ENCODE measurements around the gene MYOF.
"Not testable (repeated sequence)": the region's sequence is repeated elsewhere in the genome, so short reads cannot be mapped to it uniquely, and the experiment has no call there.

The MYOF gene

DNA sequence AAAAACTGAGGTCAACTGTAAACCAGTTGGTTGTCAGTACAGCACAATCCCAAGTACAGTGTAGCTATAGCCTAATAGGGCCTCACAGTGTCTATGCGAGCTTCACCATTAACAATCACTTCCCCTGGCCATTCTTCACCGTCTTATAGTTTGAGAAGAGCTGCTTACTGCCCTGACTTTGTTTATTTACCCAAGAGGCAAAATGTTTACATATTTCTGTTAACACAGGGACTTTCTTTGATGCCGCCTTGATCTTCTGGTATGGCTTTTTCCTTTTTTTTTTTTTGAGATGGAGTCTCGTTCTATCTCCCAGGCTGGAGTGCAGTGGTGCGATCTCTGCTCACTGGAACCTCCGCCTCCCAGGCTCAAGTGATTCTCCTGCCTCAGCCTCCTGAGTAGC is 3.3 kb downstream of the MYOF start:
- no peak for DNase-seq (ENCODE audit: low read depth in 2 of 3, low spot score in 1 of 3)

DNA sequence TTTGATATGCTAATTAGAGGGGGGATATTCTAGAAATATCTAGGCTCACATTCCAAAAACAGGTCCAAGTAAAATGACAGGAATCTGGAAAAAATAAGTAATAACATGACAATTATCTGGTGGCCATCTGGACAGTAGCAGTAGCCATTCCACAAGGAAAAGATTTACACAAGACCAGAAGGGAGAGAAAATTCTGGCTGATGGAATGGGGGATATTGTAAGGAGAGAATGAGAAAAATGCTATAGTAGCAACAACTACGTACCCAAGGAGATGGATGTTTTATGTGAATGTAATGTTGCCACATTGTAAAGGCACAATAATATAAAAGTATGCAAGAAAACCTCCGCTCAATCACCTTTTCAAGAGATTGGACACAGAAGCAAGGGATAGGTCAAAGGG is 5.4 kb downstream of the MYOF start:
- no peak for DNase-seq (ENCODE audit: low read depth in 2 of 3, low spot score in 1 of 3)

DNA sequence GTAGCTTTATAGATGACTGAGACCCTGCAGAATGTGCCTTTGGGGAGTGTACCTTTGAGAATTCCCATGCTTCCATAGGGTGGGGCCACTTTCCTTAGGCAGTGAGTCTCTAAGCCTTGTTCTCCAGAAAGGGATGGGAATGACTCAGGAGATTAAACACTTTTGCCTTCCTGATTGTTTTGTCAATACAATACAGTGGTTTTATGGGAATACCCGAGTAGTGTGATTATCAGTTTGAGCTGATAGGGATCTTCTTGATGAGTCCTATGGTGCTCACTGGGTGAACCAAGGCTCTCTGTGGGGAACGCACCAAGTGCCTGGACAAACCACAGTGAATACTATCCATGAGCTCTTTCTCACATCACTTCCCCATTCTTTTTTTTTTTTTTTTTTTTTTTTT is 6.3 kb downstream of the MYOF start:
- DNase-seq (ENCODE audit: low read depth in 2 of 3, low spot score in 1 of 3) = no peak

DNA sequence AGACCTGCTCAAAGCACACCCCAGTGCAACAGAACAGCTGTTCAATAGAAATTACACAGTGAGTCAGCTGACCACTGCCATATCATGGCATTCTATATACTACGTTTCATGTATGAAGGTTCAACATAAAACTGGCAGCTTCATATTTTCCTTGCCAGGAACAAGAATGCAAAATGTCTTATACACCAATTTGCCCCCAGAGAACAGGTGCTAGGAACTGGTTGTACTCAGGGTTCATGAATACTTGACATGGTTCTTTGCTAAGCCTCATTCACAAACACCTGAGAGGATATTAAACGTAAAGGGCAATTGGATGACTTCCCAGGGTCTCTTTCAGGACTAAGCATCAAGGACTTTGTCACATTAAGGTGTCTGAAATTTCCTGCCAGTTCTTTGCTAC is 6.9 kb downstream of the MYOF start:
- DNase-seq (ENCODE audit: low read depth in 2 of 3, low spot score in 1 of 3) = no peak

DNA sequence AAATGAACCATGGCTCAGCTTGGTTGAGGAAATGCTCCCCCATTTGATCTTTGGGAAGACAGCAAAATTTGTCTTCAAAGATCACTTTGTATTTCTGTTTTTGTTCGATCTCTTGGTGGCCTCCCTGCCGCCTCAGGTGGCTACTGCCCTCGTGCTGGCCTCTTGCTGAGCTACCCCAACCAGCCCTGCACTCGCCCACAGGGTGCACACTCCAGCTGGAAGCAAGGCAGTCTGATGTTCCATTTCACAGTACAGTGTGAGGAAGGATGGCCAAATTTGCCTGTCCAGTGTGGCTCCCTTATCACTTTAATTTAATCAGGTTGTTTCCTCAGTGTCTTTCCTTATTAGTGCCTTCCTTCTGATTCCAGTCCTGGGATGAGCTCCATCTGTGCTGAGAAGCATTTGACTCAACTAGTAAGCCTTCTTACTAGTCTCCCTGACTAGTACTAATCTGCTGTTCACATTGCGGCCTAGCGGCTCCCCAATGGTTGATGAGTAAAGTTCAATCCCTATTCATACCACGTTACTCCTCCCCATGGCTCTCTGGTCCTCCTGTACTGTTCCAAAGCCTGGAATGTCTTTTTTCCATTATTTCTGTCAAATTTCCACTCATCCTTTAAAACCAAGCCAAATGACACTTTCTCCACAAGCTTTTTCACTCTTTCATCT is 8.2 kb downstream of the MYOF start:
- no peak for DNase-seq (ENCODE audit: low read depth in 2 of 3, low spot score in 1 of 3)

DNA sequence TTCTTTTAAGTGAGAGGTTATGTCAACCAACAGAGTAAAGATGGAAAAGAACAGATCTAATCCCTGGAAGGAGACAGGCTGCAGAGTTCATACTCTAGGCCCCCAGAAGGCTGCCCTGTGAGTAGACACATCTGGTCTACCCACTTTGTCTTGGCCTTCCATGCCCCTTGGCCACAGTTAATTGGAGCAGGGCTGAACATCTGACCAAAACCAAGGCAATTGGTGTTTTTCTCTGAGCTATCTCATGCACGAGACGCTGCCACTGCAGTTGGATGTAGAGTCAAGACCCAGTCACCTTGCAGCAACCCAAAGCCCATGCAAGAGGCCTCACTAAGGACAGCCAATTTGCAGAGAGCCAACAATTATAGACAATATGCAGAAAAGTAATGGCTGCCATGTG is 9.0 kb downstream of the MYOF start:
- no peak for DNase-seq (ENCODE audit: low read depth in 2 of 3, low spot score in 1 of 3)

DNA sequence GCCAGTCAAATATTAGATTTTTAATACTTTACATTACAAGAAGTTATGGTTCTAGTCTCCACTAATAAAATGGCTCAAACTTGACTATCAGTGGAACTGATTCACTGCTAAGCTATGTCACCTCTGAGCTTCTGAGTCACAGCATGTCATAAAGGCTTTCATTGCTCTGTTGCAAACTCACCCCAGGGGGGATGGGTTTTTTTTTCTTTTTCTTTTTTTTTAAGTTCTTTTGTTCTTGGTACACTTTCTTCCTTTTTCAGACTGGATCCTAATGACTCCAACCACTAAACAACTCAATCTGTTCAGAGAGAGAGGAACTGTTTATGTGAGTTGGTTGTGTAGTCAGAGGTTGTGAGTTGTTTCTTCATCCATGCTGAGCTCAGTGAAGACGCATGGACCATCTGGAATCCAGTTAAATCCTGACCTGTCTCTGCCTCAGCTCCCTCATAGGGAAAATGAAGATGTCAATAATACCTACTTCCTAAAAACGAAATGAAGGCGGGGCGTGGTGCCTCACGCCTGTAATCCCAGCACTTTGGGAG is 11.0 kb downstream of the MYOF start:
- DNase-seq (ENCODE audit: low read depth in 2 of 3, low spot score in 1 of 3) = no peak

DNA sequence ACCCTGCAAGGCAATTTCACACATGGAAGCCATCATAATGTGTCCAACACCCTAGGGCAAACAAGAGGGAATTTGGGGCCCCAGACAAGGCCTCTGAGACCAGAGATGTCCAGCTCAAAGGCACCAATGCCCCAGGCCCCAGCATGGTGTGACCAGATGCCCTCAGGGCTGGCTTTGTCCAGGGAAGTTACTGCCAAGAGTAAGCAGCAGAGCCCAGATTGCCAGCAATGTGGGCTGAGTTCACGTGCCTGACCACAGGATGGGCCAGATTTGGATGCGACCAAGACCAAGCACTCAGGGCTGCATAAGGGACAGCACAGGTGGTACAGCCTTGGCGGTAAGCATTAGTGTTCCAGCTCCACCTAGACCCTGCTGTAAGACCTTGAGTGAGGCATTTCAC is 12.7 kb downstream of the MYOF start:
- no peak for DNase-seq (ENCODE audit: low read depth in 2 of 3, low spot score in 1 of 3)

DNA sequence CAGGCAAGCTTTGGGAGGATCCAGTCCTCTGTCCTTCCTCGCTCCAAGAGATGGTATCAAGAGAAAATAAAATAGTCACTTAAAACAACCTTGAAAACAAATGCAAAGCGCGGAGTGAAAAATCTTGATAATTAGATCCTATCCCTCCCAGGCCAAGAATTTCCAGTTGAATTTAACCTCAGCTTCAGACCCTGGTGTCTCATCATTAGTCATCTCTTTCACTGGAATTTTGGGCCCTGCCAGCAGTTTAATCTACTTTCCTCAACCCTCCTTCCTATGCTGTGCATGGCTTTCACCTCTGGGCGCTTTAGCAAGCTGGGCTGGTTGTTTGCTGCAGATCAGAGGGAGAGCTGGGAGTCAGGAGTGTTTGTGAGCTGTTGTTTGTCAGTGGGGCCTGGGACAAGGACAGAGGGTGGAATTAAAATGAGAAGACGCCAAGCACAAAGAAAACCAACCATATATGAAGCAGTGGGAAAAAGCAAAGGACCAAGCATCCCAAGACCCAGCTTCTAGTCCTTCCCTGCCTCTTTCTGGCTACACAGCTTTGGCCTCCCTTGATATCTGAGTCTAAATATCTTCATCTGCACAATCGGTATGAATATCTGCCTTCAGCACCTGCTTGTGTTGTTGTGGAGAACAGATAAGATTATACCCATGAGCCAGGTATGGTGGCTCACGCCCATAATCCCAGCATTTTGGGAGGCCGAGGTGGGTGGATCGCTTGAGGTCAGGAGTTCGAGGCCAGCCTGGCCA is 13.5 kb downstream of the MYOF start:
- no peak for DNase-seq (ENCODE audit: low read depth in 2 of 3, low spot score in 1 of 3)

DNA sequence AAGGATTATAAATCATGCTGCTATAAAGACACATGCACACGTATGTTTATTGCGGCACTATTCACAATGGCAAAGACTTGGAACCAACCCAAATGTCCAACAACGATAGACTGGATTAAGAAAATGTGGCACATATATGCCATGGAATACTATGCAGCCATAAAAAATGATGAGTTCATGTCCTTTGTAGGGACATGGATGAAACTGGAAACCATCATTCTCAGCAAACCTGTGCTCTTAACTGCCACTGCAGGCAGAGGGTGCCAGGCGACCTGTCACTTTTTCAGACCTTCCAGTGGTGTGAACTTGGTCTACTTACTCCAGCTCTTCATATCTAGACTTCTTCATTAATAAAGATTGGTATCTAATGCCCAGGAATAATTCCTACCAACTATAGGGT is 14.5 kb downstream of the MYOF start:
- DNase-seq (ENCODE audit: low read depth in 2 of 3, low spot score in 1 of 3) = not testable (repeated sequence)

DNA sequence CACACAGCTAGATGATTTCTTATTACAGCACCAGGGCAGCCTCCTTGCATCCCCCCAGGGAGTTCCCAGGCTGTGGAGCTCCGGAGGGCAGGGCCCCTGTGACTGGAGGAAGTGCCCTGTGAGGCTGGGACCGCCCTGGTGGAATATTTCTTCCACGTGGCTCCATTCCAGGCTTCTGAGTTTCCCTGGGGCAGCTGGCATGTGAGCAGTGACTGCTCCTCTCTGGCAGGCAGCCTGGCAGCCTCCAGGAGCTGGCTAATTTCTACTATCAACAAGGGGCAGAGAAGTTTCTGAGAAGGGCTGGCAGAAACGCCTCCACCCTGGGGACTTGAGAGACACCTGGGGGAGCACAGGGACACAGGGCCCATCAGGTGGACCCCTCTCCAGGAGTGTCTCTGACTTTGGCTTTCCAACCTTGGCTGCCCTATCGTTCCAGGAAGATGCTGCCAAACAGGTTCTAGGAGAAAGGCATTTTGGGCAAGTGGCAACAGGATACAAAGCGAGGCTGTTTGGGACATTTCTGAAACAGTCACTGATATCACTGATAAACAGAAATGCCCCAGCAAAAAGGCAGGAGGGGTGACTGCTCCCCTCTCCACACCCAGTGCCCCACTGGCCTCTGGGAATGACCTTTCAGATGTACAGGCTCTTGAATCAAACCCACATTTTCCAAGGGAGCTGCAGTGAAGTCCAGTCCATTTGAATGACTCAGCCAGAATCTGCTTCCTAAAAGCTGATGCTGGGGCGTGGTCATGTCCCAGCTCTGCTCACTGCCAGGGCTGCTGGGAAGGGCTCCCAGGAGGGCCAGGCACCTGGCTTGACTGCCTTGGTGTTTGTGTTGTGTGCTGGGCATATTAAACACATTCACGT is 16.1 kb downstream of the MYOF start:
- DNase-seq (ENCODE audit: low read depth in 2 of 3, low spot score in 1 of 3) = no peak

DNA sequence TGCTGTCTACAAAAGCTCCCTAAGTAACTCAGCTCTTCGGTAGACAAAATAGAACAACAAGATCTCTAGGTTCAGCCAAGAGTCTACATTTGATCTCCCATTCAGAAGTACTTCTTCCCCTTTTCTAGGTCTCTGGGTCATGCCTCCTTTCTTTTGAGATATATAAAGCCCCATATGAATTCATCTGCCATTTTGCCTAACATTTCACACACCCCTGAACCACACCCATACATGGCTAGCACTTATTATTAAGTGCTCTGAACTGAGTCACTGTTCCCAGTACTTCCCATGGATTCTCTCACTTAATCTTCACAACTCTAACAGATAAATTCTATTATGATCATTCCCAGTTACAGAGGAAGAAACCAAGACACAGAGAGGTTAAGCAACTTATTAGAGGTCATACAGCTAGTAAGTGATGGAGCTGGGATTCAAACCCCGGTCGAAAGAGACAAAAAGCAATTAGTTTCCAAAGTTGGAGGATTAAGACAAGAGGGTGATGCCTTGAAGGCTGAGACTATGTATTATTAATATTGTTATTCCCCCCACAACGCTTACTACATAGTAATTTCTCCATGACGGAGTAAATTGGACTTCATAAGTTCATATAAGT is 17.3 kb downstream of the MYOF start:
- no peak for DNase-seq (ENCODE audit: low read depth in 2 of 3, low spot score in 1 of 3)

DNA sequence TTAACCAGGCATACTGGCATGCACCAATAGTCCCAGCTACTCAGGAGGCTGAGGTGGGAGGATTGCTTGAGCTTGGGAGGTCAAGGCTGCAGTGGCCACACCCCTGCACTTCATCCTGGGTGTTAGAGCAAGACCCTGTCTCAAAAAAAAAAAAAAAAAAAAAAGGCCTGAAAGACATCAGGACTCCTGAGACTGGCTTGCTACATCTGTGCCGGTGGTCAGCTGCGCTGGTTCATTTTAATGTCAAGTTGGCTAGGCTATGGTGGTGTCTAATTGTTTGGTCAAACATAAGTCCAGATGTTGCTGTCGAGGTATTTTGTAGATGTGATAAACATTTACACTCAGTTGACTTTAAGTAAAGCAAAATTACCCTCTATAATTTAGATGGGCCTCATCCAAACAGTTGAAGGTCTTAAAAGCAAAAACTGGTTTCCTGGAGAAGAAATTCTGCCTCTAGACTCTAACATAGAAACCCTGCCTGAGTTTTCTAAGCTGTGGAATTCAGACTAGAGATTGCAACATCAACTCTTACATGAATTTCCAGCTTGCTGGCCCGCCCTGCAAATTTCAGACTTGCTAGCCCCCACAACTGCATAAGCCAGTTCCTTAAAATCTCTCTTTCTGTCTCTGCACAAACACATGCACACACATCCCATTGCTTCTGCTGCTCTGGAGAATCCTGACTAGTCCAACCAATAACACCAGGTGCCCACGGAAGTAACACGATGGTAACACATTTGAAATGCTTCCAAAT is 18.2 kb downstream of the MYOF start:
- no peak for DNase-seq (ENCODE audit: low read depth in 2 of 3, low spot score in 1 of 3)

DNA sequence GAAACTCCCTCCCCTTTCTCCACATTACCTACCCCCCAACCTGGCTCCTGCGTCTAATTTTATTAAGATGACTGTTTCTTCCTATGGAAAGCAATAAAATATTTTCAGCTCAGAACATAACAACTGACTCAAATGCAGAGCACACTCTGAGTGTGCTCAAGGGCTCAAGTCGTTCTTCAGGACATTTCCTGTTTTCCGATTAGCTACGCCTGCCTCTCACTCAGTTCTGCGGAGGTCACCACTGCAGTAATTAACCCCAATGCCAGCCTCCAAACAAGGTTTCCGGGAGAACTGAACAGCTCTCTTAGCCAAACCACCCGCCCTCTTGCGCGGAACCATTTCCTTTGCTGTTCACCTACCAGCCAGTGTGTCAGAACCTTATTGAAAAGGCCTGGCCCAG is 19.3 kb downstream of the MYOF start:
- DNase-seq (ENCODE audit: low read depth in 2 of 3, low spot score in 1 of 3) = peak in 2 of 3 donors; percentile 36 to 50

DNA sequence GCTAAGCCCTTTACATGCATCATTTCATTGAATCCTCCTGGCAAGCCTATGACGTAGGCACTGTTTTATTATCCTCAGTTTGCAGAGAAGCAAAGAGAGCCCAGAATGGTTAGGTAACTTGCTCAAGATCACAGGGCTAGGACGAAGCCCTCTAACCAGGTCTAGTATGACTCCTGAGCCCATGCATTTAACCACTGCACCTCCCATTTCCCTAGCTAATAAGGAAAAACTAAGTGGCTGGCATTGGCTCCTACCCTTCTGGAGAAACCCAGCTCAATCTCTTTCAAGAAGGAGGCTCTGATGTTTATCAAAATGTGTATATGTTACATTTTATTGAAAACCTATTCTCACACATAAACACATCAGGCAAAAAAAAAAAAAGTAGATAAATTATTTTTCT is 19.8 kb downstream of the MYOF start:
- DNase-seq (ENCODE audit: low read depth in 2 of 3, low spot score in 1 of 3) = no peak

DNA sequence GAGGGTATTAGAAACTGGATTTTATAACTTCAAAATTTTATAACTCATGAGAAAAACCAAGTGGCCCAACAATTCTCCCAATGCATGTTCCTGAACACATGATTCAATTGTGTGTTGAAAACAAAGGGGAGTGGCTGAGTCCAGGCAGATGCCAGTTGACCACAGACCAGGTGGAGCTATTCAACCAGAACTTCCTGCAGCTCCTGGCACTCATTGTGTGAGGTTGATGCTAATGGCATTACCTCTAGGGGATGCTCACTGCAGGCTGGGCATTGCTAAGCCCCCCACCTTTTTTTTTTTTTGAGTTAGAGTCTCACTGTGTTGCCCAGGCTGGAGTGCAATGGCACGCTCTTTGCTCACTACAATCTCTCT is 20.3 kb downstream of the MYOF start:
- no peak for DNase-seq (ENCODE audit: low read depth in 2 of 3, low spot score in 1 of 3)

DNA sequence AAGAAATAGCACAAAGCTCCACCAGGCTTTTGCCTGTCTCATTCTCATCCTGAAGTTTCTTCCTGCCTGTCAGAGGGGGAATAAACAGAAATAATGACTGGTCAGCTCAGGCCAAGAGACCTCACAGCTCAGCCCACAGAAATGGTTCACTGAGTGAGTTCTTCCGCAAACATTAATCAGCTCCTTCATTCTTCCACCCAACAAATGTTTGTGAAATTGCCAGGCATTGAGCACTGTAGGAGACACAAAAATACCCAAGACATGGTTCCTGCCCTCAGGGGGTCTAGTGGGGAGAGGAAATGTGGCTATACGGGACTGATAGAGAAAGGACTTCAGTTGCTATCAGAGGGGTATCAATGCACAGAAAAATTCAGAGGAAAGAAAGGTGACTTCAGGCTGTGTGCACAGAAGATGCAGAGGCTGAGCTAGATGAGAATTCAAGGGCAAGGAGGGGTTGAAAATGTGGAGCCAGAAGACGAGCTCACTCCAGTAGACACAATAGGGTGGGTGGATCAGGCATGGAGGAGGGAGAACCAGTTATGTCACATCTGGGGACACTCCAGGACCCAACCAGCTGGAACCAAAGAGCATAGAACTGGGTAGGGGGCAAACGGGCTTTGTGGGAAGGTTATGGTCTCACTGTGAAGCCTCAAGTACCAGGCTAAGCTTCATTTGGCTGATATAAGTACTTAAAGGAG is 20.9 kb downstream of the MYOF start:
- DNase-seq (ENCODE audit: low read depth in 2 of 3, low spot score in 1 of 3) = no peak

DNA sequence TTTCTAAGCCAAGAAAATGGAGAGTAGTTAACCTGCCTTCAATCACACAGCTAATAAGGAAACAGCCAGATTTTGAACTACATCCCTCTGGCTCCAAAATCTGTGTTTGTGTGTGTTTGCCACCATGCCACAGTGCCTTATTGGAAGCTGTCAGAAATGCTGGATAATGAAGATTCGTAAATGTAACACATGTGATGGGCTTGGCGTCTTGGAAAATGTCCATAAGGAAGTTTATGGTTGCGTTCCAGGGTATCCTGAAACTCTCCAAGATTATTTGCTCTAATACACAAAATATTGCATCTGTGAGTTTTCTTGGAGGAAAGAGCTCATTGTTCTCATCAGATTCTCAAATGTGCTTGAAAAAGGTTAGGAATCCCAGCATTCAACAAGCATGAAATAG is 22.7 kb downstream of the MYOF start:
- DNase-seq (ENCODE audit: low read depth in 2 of 3, low spot score in 1 of 3) = no peak

DNA sequence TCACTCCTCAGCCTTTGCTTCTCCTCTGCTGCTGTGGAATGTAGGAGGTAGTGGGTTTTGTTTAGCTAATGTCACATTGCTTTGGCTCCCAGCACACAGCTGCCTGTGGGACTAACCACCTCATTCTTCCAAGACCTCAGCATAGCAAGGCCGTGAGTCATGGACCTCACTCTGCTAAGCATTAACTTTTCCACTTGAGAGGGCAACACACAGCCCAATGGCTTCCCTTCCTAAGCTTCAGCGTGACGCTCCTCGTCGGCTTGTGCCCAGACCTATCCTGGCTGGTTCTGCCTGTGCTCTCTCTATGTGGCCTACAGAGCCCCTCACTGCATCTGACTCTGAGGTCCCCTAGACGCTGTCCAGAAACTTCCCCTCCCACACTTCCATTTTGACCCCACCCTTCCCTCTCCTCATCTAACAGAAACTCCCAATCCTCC is 23.3 kb downstream of the MYOF start:
- DNase-seq (ENCODE audit: low read depth in 2 of 3, low spot score in 1 of 3) = no peak

DNA sequence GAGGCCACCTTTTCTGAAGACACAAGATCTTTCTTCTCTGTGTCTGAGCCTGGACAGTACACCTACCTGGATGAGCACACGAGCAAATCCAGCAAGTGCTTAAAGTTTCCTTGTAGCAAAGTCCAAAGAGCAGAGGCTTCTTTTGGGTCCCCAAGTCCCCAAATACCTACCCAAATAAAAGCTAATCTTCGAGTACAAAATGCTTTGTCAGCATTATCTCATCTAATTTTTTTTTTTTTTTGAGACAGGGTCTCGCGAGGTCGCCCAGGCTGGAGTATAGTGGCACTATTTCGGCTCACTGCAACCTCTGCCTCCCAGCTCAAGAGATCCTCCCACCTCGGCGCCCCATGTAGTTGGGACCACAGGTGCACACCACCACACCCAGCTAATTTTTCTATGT is 24.6 kb downstream of the MYOF start:
- DNase-seq (ENCODE audit: low read depth in 2 of 3, low spot score in 1 of 3) = no peak
